HG03565 (cell line): ENCODE results near the gene C1QTNF3.

Experiments
- ATAC-seq: cut with Tn5 transposase; IDR thresholded peaks from one replicate; pipeline ENCODE4 v1.9.1; 2021; ENCODE audit warnings: mild to moderate bottlenecking, moderate library complexity; ENCODE audit not compliant: unreplicated experiment

The C1QTNF3 gene

GRCh38 chr5:34002629-34003328 is 40.2 kb downstream of the C1QTNF3 start:
- ATAC-seq: no peak

GRCh38 chr5:34001241-34001841 is 41.7 kb downstream of the C1QTNF3 start:
- ATAC-seq: no peak

GRCh38 chr5:33999978-34000377 is 43.0 kb downstream of the C1QTNF3 start:
- no peak for ATAC-seq

- peak; percentile 40 for ATAC-seq
Observed at GRCh38 chr5:33997331-33997983, 45.6 kb downstream of the C1QTNF3 start.

GRCh38 chr5:33995865-33996264 is 47.1 kb downstream of the C1QTNF3 start:
- ATAC-seq: no peak

- no peak for ATAC-seq
Observed at GRCh38 chr5:33994845-33995244, 48.2 kb downstream of the C1QTNF3 start.

- no peak for ATAC-seq
Observed at GRCh38 chr5:33992864-33993263, 50.1 kb downstream of the C1QTNF3 start.

GRCh38 chr5:33985447-33985846 is 57.6 kb downstream of the C1QTNF3 start:
- no peak for ATAC-seq

- ATAC-seq: no peak
Observed at GRCh38 chr5:33984671-33985124, 58.3 kb downstream of the C1QTNF3 start, which contains the start of gene SLC45A2. Gene SLC45A2, minus strand, starts transcription at chr5:33984693. Its CDS starts 110 bp downstream, at chr5:33984583.

- ATAC-seq: no peak
Observed at GRCh38 chr5:33984178-33984577, 58.8 kb downstream of the C1QTNF3 start.

- ATAC-seq: no peak
Observed at GRCh38 chr5:33981408-33982162, 61.4 kb downstream of the C1QTNF3 start.

- no peak for ATAC-seq
Observed at GRCh38 chr5:33980030-33980429, 63.0 kb downstream of the C1QTNF3 start.

- ATAC-seq: no peak
Observed at GRCh38 chr5:33978306-33978705, 64.7 kb downstream of the C1QTNF3 start.

GRCh38 chr5:33976307-33976706 is 66.7 kb downstream of the C1QTNF3 start:
- ATAC-seq: no peak

- ATAC-seq: no peak
Observed at GRCh38 chr5:33975852-33976251, 67.2 kb downstream of the C1QTNF3 start.

- ATAC-seq: no peak
Observed at GRCh38 chr5:33973271-33973670, 69.7 kb downstream of the C1QTNF3 start.

- ATAC-seq: peak; percentile 67
Observed at GRCh38 chr5:33969572-33970452, 73.2 kb downstream of the C1QTNF3 start.

- no peak for ATAC-seq
Observed at GRCh38 chr5:33968211-33969005, 74.6 kb downstream of the C1QTNF3 start.
